ENCODE data around the gene RNF213. TPM values are rescaled to one million over a fixed set of nuclear protein-coding genes. Genes with fewer than 3 reads are reported as not detected.

Gene RNF213
- total RNA-seq, 1 experiment from 2014 or later = 44.5 TPM

GRCh38 chr17:80339118-80339517 lies 78.5 kb downstream of the RNF213 start:
- ChIA-PET CTCF (no interaction called here), POLR2A (no interaction called here)
- ATAC-seq = no peak

More at GRCh38 chr17:80339118-80339517, 78.5 kb downstream of the RNF213 start:
- DNase-seq (ENCODE audit: low read depth, low spot score) = no peak
- Histone ChIP-seq H3K9me2 (ENCODE audit: insufficient read depth) (no peaks in the 10 kb centered on the region), H3K79me2 (ENCODE audit: insufficient read depth, low read length) (no peaks in the 10 kb centered on the region), H4K20me1 (ENCODE audit: insufficient read depth) (no peaks in the 10 kb centered on the region), H3K36me3 (ENCODE audit: control insufficient read depth in 1 of 2, insufficient read depth in 2 of 2, low read length in 2 of 2) (peaks cover 13 to 22% of the 10 kb centered on the region in 2 experiments; a peak in 2 of 4 replicates), H3K27ac (ENCODE audit: low read depth, low read length) (no peak overlapping the region), H3K4me2 (ENCODE audit: low read length) (no peak overlapping the region), H3K9me3 (ENCODE audit: control insufficient read depth in 1 of 2, insufficient read depth in 1 of 2, low read depth in 1 of 2, low read length in 2 of 2) (no peaks in the 10 kb centered on the region), H3K4me3 (replicated peaks in 1 of 2; ENCODE audit: low read depth in 1 of 2, low read length in 2 of 2) (no peak overlapping the region), H3K27me3 (ENCODE audit: insufficient read depth, low read length) (no peaks in the 10 kb centered on the region), H3K9ac (ENCODE audit: low read length) (no peak overlapping the region), H3K4me1 (ENCODE audit: control insufficient read depth in 1 of 2, insufficient read depth in 2 of 2, low read length in 2 of 2) (no peaks in the 10 kb centered on the region), H2AFZ (ENCODE audit: low read depth, low read length, poor library complexity, severe bottlenecking) (no peak overlapping the region)
- TF ChIP-seq JUND (IDR thresholded peaks at IDR 0.05) (no peak), ZBTB33 (IDR thresholded peaks at IDR 0.05; ENCODE audit: extremely low read depth, insufficient replicate concordance, low read length) (no peak), POLR2AphosphoS5 (IDR thresholded peaks at IDR 0.05; ENCODE audit: low read depth, low read length) (no peak), ATF3 (IDR thresholded peaks at IDR 0.05) (no peak), SP1 (IDR thresholded peaks at IDR 0.05; ENCODE audit: low read depth) (no peak), REST (IDR thresholded peaks at IDR 0.05; ENCODE audit: low read depth) (no peak), CEBPB (IDR thresholded peaks at IDR 0.05; ENCODE audit: low read depth) (no peak), POLR2A (IDR thresholded peaks at IDR 0.05; ENCODE audit: borderline replicate concordance, extremely low read depth, insufficient read depth, insufficient read length) (no peak), MAX (IDR thresholded peaks at IDR 0.05) (no peak)
- intact Hi-C loops (cut with micrococcal nuclease) = no loop called here
- RAD21 ChIA-PET (ENCODE audit: low non-redundant PET in 1 of 2, low total read pairs in 2 of 2, uncharacterized antibody in 2 of 2, unreplicated experiment in 2 of 2) = no interaction called here
- no TSS peak for BruUV-seq (replicated peaks)
